Muscle of leg (tissue), 11 donors: ENCODE results near the gene MAP3K14. TPM values are rescaled to one million over a fixed set of nuclear protein-coding genes. Genes with fewer than 3 reads are reported as not detected.

Experiments
- DNase-seq: peaks from one replicate; pipeline ENCODE4 v3.0.0; 2013
- H3K27ac ChIP-seq: one replicate; pipeline ENCODE4 v1.5.1; 2013; ENCODE audit warnings: mild to moderate bottlenecking, low read length, control low read depth
- H3K27me3 ChIP-seq: one replicate; pipeline ENCODE4 v1.6.1; 2013; ENCODE audit warnings: low read length; ENCODE audit not compliant: control insufficient read depth, insufficient read depth
- H3K36me3 ChIP-seq: one replicate; pipeline ENCODE4 v1.6.1; 2013; ENCODE audit warnings: low read length; ENCODE audit not compliant: control insufficient read depth, insufficient read depth
- H3K4me1 ChIP-seq: one replicate; pipeline ENCODE4 v1.6.1; 2013; ENCODE audit warnings: low read length; ENCODE audit not compliant: control insufficient read depth, insufficient read depth
- H3K4me3 ChIP-seq: one replicate; pipeline ENCODE4 v1.5.1; 2013; ENCODE audit warnings: low read length, control low read depth
- H3K9me3 ChIP-seq: replicated peaks from 2 replicates; pipeline ENCODE4 v1.6.1; 2013; ENCODE audit warnings: low read depth, low read length; ENCODE audit not compliant: control insufficient read depth
- WGBS: methylation state at CpG from one replicate; pipeline ENCODE4 v1.1.5; 2013; ENCODE audit warnings: missing lambda C conversion rate; ENCODE audit not compliant: insufficient coverage; 5-methylcytosine and 5-hydroxymethylcytosine counted together
- polyA plus RNA-seq, 8 donors: library from polyadenylated mRNA; unstranded; fragments of 120-200 nt; gene quantifications; one replicate each; pipeline versions ENCODE4 v1.2.1 to v1.2.3, GENCODE V29; 2013; ENCODE audit warnings: inconsistent platforms in 1 of 8, low replicate concordance in 1 of 8; ENCODE audit not compliant: insufficient read length in 8 of 8, insufficient read depth in 1 of 8
- total RNA-seq: library from RNA; stranded (reverse); fragments of 120-200 nt; gene quantifications from one replicate; pipeline ENCODE4 v1.2.4, GENCODE V29; 2013

Gene MAP3K14
- total and polyA plus RNA-seq, 9 donors = 4.4 to 10.4 (median 7.7) TPM

DNA sequence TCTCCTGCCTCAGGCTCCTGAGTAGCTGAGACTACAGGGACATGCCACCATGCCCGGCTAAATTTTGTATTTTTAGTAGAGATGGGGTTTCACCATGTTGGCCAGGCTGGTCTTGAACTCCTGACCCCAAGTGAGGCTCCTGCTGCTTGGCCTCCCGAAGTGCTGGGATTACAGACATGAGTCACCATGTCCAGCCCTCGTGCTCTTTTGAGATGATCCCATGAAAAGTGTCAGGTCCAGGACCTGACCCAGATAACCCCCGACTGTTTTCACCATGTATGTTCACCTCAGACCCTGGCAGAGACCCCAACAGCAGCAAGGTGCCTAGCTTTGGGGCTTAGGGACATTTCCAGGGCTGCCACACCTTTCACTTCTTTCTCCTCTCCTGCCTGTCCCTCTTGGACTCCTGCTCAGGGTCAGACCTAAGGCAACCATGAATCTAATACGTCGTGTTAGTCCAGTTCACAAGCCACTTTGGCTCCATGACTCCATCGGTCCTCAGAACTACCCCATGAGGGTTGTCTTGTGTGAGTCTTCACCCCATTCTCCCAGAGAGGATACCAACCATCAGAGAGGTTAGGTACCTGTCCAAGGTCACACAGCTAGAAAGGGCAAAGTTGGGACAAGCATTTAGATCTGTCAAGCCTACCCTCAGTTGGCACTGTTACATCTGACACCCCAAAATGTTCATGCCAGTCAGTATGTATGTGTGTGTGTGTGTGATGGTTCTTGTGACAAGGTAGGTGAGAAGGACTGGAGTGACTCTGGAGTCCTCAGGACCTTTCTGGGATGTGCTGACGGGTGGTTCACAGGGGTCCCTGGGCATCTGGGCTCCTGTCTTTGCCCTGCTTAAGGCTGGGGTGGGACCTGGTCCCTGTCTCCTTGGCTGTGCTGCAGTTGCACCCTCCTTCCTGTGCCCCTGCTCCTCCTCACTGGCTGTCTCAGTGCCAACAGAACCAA lies 23.1 kb upstream of the MAP3K14 start:
- no peak for DNase-seq
- WGBS = 76% methylated on average over 7 of the region's 8 CpGs
- Histone ChIP-seq H3K4me3 (no peak overlapping the region), H3K36me3 (no peaks in the 10 kb centered on the region), H3K4me1 (peaks cover 16% of the 10 kb centered on the region), H3K9me3 (no peaks in the 10 kb centered on the region), H3K27ac (no peak overlapping the region), H3K27me3 (peaks cover 6% of the 10 kb centered on the region)

DNA sequence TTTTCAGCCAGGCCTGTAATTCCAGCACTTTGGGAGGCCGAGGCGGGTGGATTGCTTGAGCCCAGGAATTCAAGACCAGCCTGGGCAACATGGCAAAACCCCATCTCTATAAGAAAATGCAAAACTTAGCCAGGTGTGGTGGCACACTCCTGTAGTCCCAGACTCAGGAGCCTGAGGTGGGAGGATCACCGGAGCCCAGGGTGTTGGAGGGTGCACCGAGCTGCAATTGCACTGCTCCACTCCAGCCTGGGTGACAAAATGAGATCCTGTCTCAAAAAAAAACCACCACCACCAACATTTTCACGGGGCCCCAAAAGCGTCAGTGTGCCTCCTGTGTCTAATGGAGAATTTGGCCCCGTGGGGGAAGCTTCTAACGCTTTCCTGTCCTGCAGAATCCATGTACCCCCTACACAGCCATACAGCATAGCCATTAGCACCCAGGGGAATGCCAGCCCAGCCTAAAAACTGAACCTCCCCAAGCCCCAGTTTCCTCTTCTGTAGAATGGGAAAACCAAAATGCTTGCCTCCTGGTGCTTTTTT lies 22.2 kb upstream of the MAP3K14 start:
- 90% methylated on average over 2 of the region's 8 CpGs for WGBS
- Histone ChIP-seq H3K27me3 (peaks cover 6% of the 10 kb centered on the region), H3K36me3 (no peaks in the 10 kb centered on the region), H3K27ac (no peak overlapping the region), H3K4me1 (peaks cover 16% of the 10 kb centered on the region), H3K4me3 (no peak overlapping the region), H3K9me3 (no peaks in the 10 kb centered on the region)
- no peak for DNase-seq

DNA sequence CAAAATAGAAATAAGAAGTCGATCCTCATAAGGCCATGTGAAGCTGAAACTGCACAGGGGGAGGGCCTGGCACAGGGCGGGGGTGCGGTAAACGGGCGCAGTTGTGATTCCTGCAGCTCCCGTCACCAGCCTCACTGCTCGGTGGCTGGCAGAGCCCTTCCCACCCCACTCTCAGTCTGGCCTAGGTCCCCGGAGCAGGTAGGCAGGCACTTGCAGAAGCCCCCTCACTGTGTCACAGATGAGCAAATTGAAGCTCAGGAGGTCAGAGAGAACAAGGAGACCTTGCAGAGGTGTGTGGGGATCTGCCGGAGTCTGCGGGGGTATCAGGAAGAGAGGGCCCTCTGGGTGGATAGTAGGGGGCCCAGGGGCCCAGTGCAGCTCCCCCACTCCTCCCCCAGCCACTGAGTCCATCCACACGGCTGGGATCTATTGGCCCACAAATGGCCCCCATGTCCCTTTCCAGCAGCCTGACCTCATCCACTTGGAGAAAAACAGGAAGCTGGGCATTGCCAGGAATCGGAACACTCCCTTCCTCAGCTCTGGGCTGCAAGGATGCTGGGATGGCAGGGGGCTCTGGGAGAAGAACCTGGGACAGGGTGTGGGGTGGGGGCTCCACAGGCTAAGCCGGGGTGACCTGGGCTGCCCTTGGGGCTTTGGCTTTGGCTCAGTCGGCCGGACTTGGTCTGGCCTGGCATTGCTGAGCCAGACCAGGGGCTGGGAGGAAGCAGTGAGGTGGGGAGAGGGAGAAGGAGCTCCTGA lies 21.4 kb upstream of the MAP3K14 start:
- no peaks in the 10 kb centered on the region for H3K9me3 ChIP-seq
- WGBS = 37% methylated on average over 4 of the region's 15 CpGs
- no peaks in the 10 kb centered on the region for H3K36me3 ChIP-seq
- peaks cover 16% of the 10 kb centered on the region for H3K4me1 ChIP-seq
- peak overlapping the region; percentile 54 for H3K27ac ChIP-seq
- H3K4me3 ChIP-seq = no peak overlapping the region
- peaks cover 6% of the 10 kb centered on the region for H3K27me3 ChIP-seq
- no peak for DNase-seq

DNA sequence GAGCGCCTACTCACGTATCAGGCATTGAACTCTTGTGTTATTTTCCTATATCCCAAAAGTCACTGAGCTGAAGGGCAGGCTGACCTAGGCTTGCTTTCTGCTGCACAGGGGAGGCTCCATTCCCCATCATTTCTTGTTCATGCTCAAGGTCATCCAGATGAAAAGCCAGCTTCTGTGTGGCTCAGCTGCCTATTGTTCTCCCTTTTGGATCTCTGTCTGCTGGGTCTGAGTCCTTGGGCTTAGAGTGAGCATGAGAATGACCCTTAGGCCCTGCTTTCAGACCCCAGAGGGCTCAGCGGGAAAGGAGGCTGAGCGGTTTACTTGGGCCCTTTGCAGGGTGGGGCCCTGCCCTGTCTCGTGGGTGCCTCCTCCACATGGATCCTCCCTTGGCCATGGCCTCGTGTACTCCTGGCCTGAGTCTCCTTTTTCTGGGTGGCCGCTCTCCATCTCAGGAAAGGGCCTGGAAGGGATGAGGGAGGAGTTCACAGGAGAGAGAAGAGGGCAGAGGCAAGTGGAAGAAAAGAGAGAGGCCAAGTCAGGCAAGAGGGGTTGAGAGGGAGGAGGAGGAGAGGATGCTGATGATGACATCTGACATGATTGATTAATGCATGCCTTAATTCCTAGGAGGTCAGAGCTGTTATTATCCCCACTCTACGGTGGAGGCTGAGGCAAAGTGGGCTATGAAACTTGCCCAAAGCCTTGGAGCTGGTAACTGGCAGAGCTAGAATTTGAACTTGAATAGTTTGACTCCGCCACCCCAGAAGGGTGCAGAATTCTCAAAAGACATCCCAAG lies 19.8 kb upstream of the MAP3K14 start:
- Histone ChIP-seq H3K4me3 (no peak overlapping the region), H3K36me3 (no peaks in the 10 kb centered on the region), H3K4me1 (peaks cover 9% of the 10 kb centered on the region), H3K9me3 (no peaks in the 10 kb centered on the region), H3K27ac (no peak overlapping the region), H3K27me3 (peaks cover 6% of the 10 kb centered on the region)
- 71% methylated on average over 7 of the region's 9 CpGs for WGBS
- DNase-seq = no peak

DNA sequence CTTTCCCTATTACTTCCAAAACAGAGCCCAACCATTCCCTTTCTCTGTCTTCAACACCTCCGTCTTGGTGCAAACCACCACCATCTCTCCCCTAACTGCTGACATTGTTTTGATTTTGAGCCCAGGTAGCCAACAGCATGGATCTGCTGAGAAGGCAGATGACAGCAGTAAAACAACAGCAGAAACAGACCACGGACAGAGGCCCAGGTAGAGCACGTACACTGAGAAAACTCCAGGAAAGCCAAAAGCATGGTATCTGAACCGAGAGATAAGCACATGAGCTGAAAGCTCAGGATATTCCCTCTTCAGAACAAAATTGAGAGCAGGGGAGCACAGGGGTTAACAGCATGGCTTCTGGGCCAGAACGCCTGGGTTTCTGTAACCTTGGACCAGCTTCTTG lies 18.9 kb upstream of the MAP3K14 start:
- no peaks in the 10 kb centered on the region for H3K36me3 ChIP-seq
- H3K27ac ChIP-seq = no peak overlapping the region
- peaks cover 8% of the 10 kb centered on the region for H3K4me1 ChIP-seq
- peaks cover 6% of the 10 kb centered on the region for H3K27me3 ChIP-seq
- H3K4me3 ChIP-seq = no peak overlapping the region
- no peak for DNase-seq
- no peaks in the 10 kb centered on the region for H3K9me3 ChIP-seq
- 70% methylated on average over 5 of the region's 5 CpGs for WGBS

DNA sequence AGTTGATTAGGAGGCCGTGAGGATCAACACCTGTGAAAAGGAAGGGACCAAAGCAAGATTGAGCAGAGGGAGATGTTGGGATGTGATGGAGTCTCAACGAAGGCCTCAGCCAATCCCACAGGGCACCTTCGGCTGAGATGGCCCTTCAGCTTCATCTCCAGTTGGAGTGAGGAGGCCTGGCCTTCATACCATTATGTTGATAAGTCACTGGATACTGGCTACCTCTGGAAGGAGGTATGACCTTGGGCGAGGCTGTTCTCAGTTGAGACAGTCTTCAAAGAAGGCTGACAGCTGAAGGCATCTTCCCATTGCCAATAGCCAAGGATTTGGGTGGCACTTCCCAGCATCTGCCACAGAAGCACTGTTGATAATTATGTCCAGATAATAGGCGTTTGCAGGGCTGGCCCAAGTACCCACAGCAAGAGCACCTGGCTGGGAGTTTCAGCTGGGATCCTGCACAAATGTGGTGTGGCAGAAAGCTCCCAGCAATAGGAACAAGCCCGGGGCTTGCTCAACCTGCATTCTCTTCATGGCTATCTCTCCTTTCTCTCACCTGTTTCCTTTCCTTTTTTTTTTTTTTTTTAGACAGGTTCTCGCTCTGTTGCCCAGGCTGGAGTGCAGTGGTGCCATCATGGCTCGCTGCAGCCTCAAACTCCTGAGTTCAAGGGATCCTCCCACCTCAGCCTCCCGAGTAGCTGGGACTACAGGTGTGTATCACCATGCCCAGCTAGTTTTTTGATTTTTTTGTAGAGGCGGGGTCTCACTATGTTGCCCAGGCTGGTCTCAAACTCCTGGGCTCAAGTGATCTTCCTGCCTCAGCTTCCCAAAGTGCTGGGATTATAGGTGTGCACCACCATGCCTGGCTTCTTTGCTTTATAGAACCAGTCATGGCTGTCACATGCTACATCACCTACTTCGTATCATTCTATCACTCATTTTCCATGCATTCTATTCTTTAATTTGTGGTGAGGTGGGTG lies 18.2 kb upstream of the MAP3K14 start:
- no peak overlapping the region for H3K4me3 ChIP-seq
- H3K27ac ChIP-seq = no peak overlapping the region
- DNase-seq = no peak
- peaks cover 6% of the 10 kb centered on the region for H3K27me3 ChIP-seq
- H3K4me1 ChIP-seq = peaks cover 8% of the 10 kb centered on the region
- no peaks in the 10 kb centered on the region for H3K36me3 ChIP-seq
- H3K9me3 ChIP-seq = no peaks in the 10 kb centered on the region
- 83% methylated on average over 5 of the region's 11 CpGs for WGBS

DNA sequence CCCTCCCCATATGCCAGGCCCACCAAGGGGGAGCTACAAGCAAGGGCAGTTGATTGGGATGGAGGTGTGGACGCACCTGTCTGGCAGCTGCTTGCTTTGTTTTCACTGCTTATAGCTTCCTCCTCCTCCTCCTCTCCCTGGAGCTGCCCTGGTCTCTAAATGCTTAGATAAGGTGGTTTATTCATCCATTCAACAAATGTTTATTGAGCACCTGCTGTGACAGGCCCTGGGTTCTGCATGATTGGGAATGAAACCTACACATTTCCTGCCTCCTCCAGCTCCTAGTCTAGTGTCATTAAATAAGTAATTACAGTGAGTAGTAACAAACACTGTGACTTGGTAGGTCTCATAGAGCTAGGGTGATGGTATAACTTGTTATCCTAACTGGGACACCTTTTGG lies 17.4 kb upstream of the MAP3K14 start:
- WGBS = no CpG with 5 or more reads among the region's 1 CpG
- DNase-seq = no peak

DNA sequence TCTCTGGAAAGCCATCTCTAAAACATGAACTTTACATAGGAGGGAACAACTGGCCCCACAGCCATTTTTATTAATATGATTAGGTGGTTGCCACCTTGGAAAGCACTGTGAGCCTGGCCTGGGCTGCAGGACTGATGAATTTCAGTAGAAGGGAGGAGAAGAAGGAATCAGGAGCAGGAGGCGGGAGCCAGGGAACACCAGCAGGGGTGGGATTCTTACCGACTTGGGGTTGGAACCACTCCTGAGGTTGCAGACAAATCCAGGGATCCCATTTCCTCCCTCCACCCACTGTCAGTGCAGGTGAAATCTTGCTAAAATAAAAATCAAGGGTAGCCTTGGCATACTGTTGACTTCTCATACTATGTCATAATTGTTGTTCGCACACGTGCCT lies 16.9 kb upstream of the MAP3K14 start:
- Histone ChIP-seq H3K4me1 (peaks cover 8% of the 10 kb centered on the region), H3K9me3 (no peaks in the 10 kb centered on the region), H3K36me3 (no peaks in the 10 kb centered on the region), H3K27me3 (peaks cover 4% of the 10 kb centered on the region), H3K4me3 (no peak overlapping the region), H3K27ac (no peak overlapping the region)
- WGBS = 40% methylated on average over 1 of the region's 4 CpGs
- DNase-seq = no peak

More for the DNA sequence above, 17.4 kb upstream of the MAP3K14 start:
- Histone ChIP-seq H3K36me3 (no peaks in the 10 kb centered on the region), H3K27me3 (peaks cover 4% of the 10 kb centered on the region), H3K27ac (no peak overlapping the region), H3K9me3 (no peaks in the 10 kb centered on the region), H3K4me3 (no peak overlapping the region), H3K4me1 (peaks cover 8% of the 10 kb centered on the region)
